K562 (cell line): ENCODE measurements around the gene SLC22A3. TPM values are rescaled to one million over a fixed set of nuclear protein-coding genes. Genes with fewer than 3 reads are reported as not detected.

Experiments used
- CBFA2T2 ChIP-seq: fragments of 450-650 bp; conservative IDR thresholded peaks from 2 replicates; pipeline ENCODE4 v1.6.1; 2017; ENCODE audit warnings: mild to moderate bottlenecking
- E2F3 ChIP-seq: fragments of 250-450 bp; sonication (Bioruptor Pico); IDR thresholded peaks from 2 replicates; pipeline ENCODE4 v1.4.0; 2020; ENCODE audit warnings: mild to moderate bottlenecking
- GTF2E2 ChIP-seq: fragments of 200-800 bp; sonication (Bioruptor generic); IDR thresholded peaks from 2 replicates; pipeline ENCODE4 v1.6.1; 2016; ENCODE audit warnings: missing genetic modification characterization, missing compliant biosample characterization
- POU5F1 ChIP-seq: fragments of 150-350 bp; IDR thresholded peaks from 2 replicates; pipeline ENCODE4 v1.6.1; 2014; ENCODE audit warnings: borderline replicate concordance, low read length, low read depth, mild to moderate bottlenecking; ENCODE audit not compliant: partially characterized antibody
- RFX1 ChIP-seq: fragments of 450-650 bp; IDR thresholded peaks from 2 replicates; pipeline ENCODE4 v1.6.1; 2016; ENCODE audit warnings: mild to moderate bottlenecking, moderate library complexity
- SMARCA5 ChIP-seq: fragments of 450-650 bp; IDR thresholded peaks from 2 replicates; pipeline ENCODE4 v1.6.1; 2016
- SMC3 ChIP-seq: conservative IDR thresholded peaks from 2 replicates; pipeline ENCODE4 v1.6.1; 2011; ENCODE audit warnings: low read depth, low read length, improper control_type of control experiment; ENCODE audit not compliant: insufficient read depth
- TOE1 ChIP-seq, 2 experiments: fragments of 450-650 bp in 1 of 2; sonication (generic) in 1 of 2; formaldehyde crosslinking in 1 of 2; IDR thresholded peaks; 2 replicates each; pipeline versions ENCODE4 v1.7.1 to v1.8.0; 2016 to 2022; ENCODE audit warnings: borderline replicate concordance in 2 of 2, mild to moderate bottlenecking in 2 of 2, antibody characterized with exemption in 1 of 2, inconsistent platforms in 1 of 2, low read depth in 1 of 2, missing genetic modification reagents in 1 of 2, moderate library complexity in 1 of 2
- ZNF174 ChIP-seq: fragments of 250-450 bp; sonication (Bioruptor Pico); IDR thresholded peaks from 2 replicates; pipeline ENCODE4 v1.4.0; 2020; ENCODE audit warnings: mild to moderate bottlenecking
- ZNF184 ChIP-seq: sonication (generic); formaldehyde crosslinking; IDR thresholded peaks from 2 replicates; pipeline ENCODE4 v1.5.0; 2020; ENCODE audit warnings: missing genetic modification reagents
- polyA plus RNA-seq, 8 experiments: library from polyadenylated mRNA; depleted of rRNA in 4 of 8; stranded (reverse) in 5 of 8; unstranded in 3 of 8; fragments of >200 nt; fragmentation: Nextera tagmentation in 2 of 8; fragmentation: Illumina TruSeq in 1 of 8; extraction: Ambion mirVana in 2 of 8; extraction: Trizol in 1 of 8; gene quantifications; 2 replicates each; pipeline versions ENCODE4 v1.2.1 to v1.2.3, GENCODE V29; 2011 to 2014; ENCODE audit warnings: inconsistent platforms in 1 of 8, missing spikeins in 1 of 8
- total RNA-seq, 7 experiments: library from RNA; depleted of rRNA in 6 of 7; stranded (reverse); fragments of >200 nt in 6 of 7; fragmentation: Illumina TruSeq in 2 of 7; extraction: Trizol in 2 of 7; gene quantifications; 2 replicates each; pipeline versions ENCODE4 v1.2.1 to v1.2.3, GENCODE V29; 2011 to 2021; ENCODE audit warnings: low replicate concordance in 1 of 7
- TF ChIP-seq, protein P1 (sequence below): fragments of 200-400 bp; formaldehyde crosslinking; IDR thresholded peaks from 2 replicates; pipeline ENCODE4 v1.6.1; 2017; ENCODE audit warnings: mild to moderate bottlenecking, low read depth, low read length, moderate library complexity
- TF ChIP-seq, protein P2 (sequence below): sonication (generic); formaldehyde crosslinking; IDR thresholded peaks from 2 replicates; pipeline ENCODE4 v1.9.0; 2022; ENCODE audit warnings: mild to moderate bottlenecking, missing genetic modification reagents
- TF ChIP-seq, protein P3 (sequence below): fragments of 250-450 bp; sonication (Bioruptor Pico); IDR thresholded peaks from 2 replicates; pipeline ENCODE4 v1.5.0; 2022; ENCODE audit warnings: mild to moderate bottlenecking
- TF ChIP-seq, protein P4 (sequence below): fragments of 450-650 bp; conservative IDR thresholded peaks from 2 replicates; pipeline ENCODE4 v1.6.1; 2016; ENCODE audit warnings: missing genetic modification characterization, low read depth, mild to moderate bottlenecking, control low read depth, missing compliant biosample characterization
- TF ChIP-seq, protein P5 (sequence below): fragments of 450-650 bp; IDR thresholded peaks from 2 replicates; pipeline ENCODE4 v1.6.1; 2014; ENCODE audit warnings: low read depth, mild to moderate bottlenecking, moderate library complexity, borderline replicate concordance
- TF ChIP-seq, protein P6 (sequence below): fragments of 450-650 bp; formaldehyde crosslinking; IDR thresholded peaks from 2 replicates; pipeline ENCODE4 v1.4.0; 2020; ENCODE audit warnings: mild to moderate bottlenecking, mixed read lengths

The SLC22A3 gene
- total and polyA plus RNA-seq, 9 of the 15 experiments (the other 6 are each of a cell fraction or from before 2014, with no cell fraction given) = not detected

DNA sequence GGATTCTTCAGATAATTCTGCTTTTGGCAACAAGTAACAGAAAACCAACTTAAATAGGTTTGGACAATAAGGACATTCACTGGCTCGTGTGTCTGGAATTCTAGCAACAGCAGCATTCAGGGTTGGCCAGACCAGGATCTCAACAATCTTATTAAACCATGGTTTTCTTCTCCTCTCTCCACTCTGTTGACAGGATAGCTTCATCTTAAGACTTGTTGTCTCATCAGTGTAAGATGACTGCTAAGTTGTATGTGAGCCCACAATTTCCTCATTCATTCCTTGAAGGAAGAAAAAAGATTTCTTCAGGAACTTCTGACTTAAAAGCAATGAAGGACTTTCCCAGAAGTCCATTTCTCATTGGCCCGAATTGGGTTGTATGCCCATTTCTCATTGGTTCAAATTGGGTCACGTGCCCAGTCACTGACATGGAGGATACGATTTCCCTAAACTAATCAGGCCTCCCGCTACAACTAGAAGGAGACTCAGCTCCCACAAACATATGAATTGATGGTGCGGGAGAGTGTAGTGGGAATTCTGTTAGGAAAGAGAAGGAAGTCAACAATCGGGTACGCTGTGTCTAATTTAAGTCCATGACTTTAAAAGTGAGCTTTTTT is 83.7 kb downstream of the SLC22A3 start (continued):
- TF ChIP-seq, protein P1, sequence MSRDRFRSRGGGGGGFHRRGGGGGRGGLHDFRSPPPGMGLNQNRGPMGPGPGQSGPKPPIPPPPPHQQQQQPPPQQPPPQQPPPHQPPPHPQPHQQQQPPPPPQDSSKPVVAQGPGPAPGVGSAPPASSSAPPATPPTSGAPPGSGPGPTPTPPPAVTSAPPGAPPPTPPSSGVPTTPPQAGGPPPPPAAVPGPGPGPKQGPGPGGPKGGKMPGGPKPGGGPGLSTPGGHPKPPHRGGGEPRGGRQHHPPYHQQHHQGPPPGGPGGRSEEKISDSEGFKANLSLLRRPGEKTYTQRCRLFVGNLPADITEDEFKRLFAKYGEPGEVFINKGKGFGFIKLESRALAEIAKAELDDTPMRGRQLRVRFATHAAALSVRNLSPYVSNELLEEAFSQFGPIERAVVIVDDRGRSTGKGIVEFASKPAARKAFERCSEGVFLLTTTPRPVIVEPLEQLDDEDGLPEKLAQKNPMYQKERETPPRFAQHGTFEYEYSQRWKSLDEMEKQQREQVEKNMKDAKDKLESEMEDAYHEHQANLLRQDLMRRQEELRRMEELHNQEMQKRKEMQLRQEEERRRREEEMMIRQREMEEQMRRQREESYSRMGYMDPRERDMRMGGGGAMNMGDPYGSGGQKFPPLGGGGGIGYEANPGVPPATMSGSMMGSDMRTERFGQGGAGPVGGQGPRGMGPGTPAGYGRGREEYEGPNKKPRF = no peak
- TF ChIP-seq RFX1 (no peak), CBFA2T2 (peak; percentile 26), POU5F1 (no peak), SMARCA5 (no peak), TOE1 (IDR thresholded peaks at IDR 0.05; ENCODE audit: borderline replicate concordance) (peak; percentile 33; the same call in 1 of the 2 replicates), TOE1 (CRISPR knock-in tag; IDR thresholded peaks at IDR 0.05; ENCODE audit: borderline replicate concordance, low read depth) (no peak), ZNF184 (no peak), ZNF174 (CRISPR knock-in tag) (no peak), SMC3 (no peak), E2F3 (CRISPR knock-in tag) (no peak), GTF2E2 (tag) (no peak)
- TF ChIP-seq, protein P2, sequence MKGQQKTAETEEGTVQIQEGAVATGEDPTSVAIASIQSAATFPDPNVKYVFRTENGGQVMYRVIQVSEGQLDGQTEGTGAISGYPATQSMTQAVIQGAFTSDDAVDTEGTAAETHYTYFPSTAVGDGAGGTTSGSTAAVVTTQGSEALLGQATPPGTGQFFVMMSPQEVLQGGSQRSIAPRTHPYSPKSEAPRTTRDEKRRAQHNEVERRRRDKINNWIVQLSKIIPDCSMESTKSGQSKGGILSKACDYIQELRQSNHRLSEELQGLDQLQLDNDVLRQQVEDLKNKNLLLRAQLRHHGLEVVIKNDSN (CRISPR knock-in tag) = peak; percentile 58
- TF ChIP-seq, protein P3, sequence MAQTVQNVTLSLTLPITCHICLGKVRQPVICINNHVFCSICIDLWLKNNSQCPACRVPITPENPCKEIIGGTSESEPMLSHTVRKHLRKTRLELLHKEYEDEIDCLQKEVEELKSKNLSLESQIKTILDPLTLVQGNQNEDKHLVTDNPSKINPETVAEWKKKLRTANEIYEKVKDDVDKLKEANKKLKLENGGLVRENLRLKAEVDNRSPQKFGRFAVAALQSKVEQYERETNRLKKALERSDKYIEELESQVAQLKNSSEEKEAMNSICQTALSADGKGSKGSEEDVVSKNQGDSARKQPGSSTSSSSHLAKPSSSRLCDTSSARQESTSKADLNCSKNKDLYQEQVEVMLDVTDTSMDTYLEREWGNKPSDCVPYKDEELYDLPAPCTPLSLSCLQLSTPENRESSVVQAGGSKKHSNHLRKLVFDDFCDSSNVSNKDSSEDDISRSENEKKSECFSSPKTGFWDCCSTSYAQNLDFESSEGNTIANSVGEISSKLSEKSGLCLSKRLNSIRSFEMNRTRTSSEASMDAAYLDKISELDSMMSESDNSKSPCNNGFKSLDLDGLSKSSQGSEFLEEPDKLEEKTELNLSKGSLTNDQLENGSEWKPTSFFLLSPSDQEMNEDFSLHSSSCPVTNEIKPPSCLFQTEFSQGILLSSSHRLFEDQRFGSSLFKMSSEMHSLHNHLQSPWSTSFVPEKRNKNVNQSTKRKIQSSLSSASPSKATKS = no peak
- TF ChIP-seq, protein P4, sequence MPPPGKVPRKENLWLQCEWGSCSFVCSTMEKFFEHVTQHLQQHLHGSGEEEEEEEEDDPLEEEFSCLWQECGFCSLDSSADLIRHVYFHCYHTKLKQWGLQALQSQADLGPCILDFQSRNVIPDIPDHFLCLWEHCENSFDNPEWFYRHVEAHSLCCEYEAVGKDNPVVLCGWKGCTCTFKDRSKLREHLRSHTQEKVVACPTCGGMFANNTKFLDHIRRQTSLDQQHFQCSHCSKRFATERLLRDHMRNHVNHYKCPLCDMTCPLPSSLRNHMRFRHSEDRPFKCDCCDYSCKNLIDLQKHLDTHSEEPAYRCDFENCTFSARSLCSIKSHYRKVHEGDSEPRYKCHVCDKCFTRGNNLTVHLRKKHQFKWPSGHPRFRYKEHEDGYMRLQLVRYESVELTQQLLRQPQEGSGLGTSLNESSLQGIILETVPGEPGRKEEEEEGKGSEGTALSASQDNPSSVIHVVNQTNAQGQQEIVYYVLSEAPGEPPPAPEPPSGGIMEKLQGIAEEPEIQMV (tag) = no peak
- TF ChIP-seq, protein P5, sequence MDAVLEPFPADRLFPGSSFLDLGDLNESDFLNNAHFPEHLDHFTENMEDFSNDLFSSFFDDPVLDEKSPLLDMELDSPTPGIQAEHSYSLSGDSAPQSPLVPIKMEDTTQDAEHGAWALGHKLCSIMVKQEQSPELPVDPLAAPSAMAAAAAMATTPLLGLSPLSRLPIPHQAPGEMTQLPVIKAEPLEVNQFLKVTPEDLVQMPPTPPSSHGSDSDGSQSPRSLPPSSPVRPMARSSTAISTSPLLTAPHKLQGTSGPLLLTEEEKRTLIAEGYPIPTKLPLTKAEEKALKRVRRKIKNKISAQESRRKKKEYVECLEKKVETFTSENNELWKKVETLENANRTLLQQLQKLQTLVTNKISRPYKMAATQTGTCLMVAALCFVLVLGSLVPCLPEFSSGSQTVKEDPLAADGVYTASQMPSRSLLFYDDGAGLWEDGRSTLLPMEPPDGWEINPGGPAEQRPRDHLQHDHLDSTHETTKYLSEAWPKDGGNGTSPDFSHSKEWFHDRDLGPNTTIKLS = no peak
- TF ChIP-seq, protein P6, sequence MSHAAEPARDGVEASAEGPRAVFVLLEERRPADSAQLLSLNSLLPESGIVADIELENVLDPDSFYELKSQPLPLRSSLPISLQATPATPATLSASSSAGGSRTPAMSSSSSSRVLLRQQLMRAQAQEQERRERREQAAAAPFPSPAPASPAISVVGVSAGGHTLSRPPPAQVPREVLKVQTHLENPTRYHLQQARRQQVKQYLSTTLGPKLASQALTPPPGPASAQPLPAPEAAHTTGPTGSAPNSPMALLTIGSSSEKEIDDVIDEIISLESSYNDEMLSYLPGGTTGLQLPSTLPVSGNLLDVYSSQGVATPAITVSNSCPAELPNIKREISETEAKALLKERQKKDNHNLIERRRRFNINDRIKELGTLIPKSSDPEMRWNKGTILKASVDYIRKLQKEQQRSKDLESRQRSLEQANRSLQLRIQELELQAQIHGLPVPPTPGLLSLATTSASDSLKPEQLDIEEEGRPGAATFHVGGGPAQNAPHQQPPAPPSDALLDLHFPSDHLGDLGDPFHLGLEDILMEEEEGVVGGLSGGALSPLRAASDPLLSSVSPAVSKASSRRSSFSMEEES (CRISPR knock-in tag) = peak; percentile 66
